ENCODE data around the gene HMCES.

Gene HMCES

DNA sequence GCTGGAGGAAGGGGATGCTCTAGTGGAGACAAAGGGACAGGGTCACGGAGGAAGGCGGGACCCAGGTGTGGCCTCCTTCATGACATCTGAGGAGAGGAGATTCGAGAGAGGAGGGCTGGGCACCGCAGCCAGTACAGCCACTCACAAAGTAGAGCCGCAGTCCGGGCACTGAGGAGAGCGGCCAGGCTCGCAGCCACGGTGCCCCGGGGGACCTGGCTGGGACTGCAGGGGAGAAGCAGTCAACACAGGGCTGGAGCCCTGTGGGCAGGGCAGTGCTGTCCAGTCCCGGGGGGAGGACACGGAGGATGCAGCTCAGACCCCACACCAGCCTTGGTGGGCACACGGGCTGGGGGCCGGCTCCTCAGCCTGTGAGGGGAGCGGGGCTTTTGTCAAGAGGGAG, 40.3 kb downstream of the HMCES start:
- Histone ChIP-seq H3K27me3 (no peaks in the 10 kb centered on the region), H3K9me3 (no peaks in the 10 kb centered on the region), H3K4me1 (peaks cover 3% of the 10 kb centered on the region), H3K4me3 (ENCODE audit: low read depth, low read length) (no peak overlapping the region), H3K36me3 (peaks cover 6% of the 10 kb centered on the region; the same call in 1 of the 2 replicates)
- TF ChIP-seq, protein P1, sequence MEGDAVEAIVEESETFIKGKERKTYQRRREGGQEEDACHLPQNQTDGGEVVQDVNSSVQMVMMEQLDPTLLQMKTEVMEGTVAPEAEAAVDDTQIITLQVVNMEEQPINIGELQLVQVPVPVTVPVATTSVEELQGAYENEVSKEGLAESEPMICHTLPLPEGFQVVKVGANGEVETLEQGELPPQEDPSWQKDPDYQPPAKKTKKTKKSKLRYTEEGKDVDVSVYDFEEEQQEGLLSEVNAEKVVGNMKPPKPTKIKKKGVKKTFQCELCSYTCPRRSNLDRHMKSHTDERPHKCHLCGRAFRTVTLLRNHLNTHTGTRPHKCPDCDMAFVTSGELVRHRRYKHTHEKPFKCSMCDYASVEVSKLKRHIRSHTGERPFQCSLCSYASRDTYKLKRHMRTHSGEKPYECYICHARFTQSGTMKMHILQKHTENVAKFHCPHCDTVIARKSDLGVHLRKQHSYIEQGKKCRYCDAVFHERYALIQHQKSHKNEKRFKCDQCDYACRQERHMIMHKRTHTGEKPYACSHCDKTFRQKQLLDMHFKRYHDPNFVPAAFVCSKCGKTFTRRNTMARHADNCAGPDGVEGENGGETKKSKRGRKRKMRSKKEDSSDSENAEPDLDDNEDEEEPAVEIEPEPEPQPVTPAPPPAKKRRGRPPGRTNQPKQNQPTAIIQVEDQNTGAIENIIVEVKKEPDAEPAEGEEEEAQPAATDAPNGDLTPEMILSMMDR (IDR thresholded peaks at IDR 0.05; ENCODE audit: low read depth, low read length) = no peak
- no peak for DNase-seq

DNA sequence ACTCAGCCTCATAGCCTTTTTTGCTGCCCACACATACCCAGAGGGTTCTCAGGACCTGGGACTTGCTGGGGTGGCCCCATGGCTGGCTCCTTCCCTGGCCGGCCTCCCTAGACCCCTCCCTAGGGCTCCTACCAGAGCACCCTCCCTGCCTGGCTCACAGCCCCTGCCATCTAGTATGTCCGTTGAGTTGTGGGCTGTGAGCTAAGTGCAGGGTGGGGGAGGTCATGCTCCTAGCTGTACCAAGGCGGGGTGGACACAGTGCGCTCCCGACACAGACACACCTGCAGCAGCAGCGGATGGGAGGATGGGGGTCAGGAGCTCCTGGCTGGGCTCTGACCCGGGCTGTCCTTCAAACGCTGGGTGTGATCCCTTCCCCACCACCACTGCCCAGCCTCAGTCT, 41.6 kb downstream of the HMCES start:
- no peaks in the 10 kb centered on the region for H3K27me3 ChIP-seq
- TF ChIP-seq, protein P1 (IDR thresholded peaks at IDR 0.05; ENCODE audit: low read depth, low read length) = no peak
- H3K9me3 ChIP-seq = no peaks in the 10 kb centered on the region
- DNase-seq = no peak
- H3K4me1 ChIP-seq = no peaks in the 10 kb centered on the region
- no peaks in the 10 kb centered on the region for H3K36me3 ChIP-seq
- H3K4me3 ChIP-seq (ENCODE audit: low read depth, low read length) = no peak overlapping the region

DNA sequence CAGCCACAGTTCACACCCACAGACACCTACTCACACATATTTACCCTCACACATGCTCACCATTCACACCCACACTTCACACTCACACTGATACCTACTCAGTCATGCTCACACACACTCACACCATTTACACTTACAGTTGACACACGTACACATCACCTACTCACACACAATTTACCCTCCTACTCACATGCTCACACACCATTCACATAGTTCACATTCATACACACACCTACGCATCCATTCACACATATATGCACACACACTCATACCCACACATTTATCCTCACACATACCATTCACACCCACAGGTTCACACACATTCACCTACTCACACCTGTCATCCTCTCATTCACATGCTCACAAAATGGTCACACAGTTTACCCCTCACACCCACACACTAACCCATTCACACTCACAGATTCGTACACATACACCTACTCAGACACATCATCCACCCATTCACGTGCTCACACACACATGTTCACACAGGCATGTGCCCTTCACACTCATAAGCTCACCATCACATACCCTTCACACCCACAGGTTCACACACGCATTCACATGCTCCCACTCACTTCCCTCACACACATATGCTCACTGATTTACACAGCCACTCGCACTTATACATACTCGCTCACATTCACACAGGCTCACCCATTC, 42.3 kb downstream of the HMCES start:
- H3K4me3 ChIP-seq (ENCODE audit: low read depth, low read length) = no peak overlapping the region
- no peaks in the 10 kb centered on the region for H3K4me1 ChIP-seq
- H3K27me3 ChIP-seq = no peaks in the 10 kb centered on the region
- DNase-seq = no peak
- TF ChIP-seq, protein P1 (IDR thresholded peaks at IDR 0.05; ENCODE audit: low read depth, low read length) = no peak
- H3K9me3 ChIP-seq = no peaks in the 10 kb centered on the region
- H3K36me3 ChIP-seq = no peaks in the 10 kb centered on the region

DNA sequence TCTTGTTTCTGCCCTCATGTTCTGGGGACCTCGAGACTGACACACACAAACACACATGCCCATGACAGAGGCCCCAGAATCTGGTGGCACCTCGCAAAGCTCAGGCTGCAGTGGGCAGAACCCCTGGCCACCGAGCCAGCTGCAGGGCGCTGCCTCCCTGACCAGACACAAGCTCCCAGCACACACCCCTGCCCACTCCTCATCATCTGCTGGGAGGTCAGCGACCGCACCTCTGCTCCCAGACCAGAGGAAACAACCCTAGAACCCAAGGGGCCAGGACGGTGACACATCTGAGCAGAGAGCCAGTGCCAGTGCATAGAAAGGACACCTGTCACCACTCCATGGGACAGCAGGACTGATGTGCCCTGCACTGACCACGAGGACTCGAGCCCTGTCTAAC, 43.2 kb downstream of the HMCES start:
- H3K36me3 ChIP-seq = no peaks in the 10 kb centered on the region
- TF ChIP-seq, protein P1 (IDR thresholded peaks at IDR 0.05; ENCODE audit: low read depth, low read length) = no peak
- H3K4me3 ChIP-seq (ENCODE audit: low read depth, low read length) = no peak overlapping the region
- no peaks in the 10 kb centered on the region for H3K4me1 ChIP-seq
- no peaks in the 10 kb centered on the region for H3K9me3 ChIP-seq
- no peak for DNase-seq
- H3K27me3 ChIP-seq = no peaks in the 10 kb centered on the region

DNA sequence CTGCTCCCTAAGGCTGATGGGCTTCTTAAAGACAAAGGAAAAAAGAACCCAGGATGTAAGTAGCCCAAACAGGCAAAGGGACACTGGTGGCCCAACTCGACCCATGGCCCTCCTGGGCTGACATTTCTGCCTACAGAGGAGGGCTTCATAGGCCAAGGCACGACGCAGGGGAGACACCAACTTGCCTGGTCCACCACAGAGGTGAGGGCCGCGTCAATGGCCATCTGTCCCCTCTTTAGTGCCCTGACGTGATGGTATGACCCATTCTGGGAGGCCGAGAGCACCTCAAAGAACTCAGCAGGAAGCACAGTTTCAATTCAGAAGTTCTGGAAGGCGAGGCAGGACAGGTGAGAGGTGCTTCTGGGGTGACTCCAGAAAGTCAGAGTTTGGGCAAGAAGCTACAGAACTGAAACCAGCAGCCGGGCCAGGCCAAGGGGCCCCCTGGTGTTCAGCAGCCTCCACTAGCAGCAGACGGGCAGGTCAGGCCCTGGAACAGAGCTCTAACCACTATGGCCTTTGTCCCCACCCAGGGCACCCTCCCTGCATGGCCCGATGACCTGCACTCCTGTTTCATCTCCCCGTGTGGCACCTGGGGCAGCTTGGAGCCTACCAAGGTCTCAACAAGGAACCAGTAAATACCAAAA, 45.1 kb downstream of the HMCES start:
- Histone ChIP-seq H3K36me3 (no peaks in the 10 kb centered on the region), H3K9me3 (no peaks in the 10 kb centered on the region), H3K27me3 (no peaks in the 10 kb centered on the region), H3K4me1 (no peaks in the 10 kb centered on the region), H3K4me3 (ENCODE audit: low read depth, low read length) (no peak overlapping the region)
- TF ChIP-seq, protein P1 (IDR thresholded peaks at IDR 0.05; ENCODE audit: low read depth, low read length) = peak; percentile 28
- no peak for DNase-seq

DNA sequence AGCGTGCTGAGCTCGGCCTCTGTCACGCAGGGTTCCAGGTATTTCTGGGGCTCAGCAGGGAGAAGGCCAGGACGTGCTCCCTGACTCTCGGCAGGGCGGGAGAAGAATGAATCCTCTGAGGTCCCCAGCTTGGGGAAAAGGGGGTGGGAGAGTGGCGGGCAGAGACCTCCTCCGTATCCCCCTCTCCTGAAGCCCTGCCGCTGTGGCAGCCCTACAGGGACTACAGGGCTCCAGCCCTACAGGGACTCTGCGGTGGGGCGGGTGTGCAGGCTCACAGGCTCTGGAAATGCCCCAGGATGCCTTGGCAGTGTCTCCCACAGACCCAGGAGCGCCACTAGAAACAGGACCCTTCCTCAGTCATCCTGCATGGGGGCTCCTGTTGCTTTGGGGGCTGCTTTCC, 46.2 kb downstream of the HMCES start:
- Histone ChIP-seq H3K4me1 (no peaks in the 10 kb centered on the region), H3K9me3 (no peaks in the 10 kb centered on the region), H3K4me3 (ENCODE audit: low read depth, low read length) (no peak overlapping the region), H3K36me3 (no peaks in the 10 kb centered on the region), H3K27me3 (no peaks in the 10 kb centered on the region)
- no peak for DNase-seq
- TF ChIP-seq, protein P1 (IDR thresholded peaks at IDR 0.05; ENCODE audit: low read depth, low read length) = no peak

Data from BE2C (cell line).